Endothelial cell (in vitro differentiated cells): Measurements from ENCODE around the gene ITGA2. TPM values are rescaled to one million over a fixed set of nuclear protein-coding genes. Genes with fewer than 3 reads are reported as not detected.

Source experiments
- DNase-seq: peaks from one replicate; pipeline ENCODE4 v3.0.0; 2021; ENCODE audit warnings: low spot score
- H3K27ac Mint-ChIP-seq: one replicate; pipeline ENCODE4 v1.8.0; 2021; ENCODE audit warnings: mixed read lengths, inconsistent platforms; ENCODE audit not compliant: unreplicated experiment
- H3K27me3 Mint-ChIP-seq: one replicate; pipeline ENCODE4 v1.8.0; 2021; ENCODE audit warnings: mild to moderate bottlenecking, moderate library complexity, mixed read lengths, inconsistent platforms; ENCODE audit not compliant: unreplicated experiment
- H3K36me3 Mint-ChIP-seq: one replicate; pipeline ENCODE4 v1.8.0; 2021; ENCODE audit warnings: mild to moderate bottlenecking, low read depth, mixed read lengths, inconsistent platforms; ENCODE audit not compliant: unreplicated experiment
- H3K4me1 Mint-ChIP-seq: one replicate; pipeline ENCODE4 v1.8.0; 2021; ENCODE audit warnings: mild to moderate bottlenecking, mixed read lengths, inconsistent platforms; ENCODE audit not compliant: unreplicated experiment
- H3K4me3 Mint-ChIP-seq: one replicate; pipeline ENCODE4 v1.8.0; 2021; ENCODE audit warnings: mild to moderate bottlenecking, mixed read lengths, inconsistent platforms; ENCODE audit not compliant: unreplicated experiment
- H3K9me3 Mint-ChIP-seq: one replicate; pipeline ENCODE4 v1.8.0; 2021; ENCODE audit warnings: mixed read lengths, inconsistent platforms; ENCODE audit not compliant: unreplicated experiment
- CTCF ChIP-seq: fragments of 200-600 bp; sonication (generic); IDR thresholded peaks from one replicate; pipeline ENCODE4 v1.5.0; 2021; ENCODE audit warnings: antibody characterized with exemption; ENCODE audit not compliant: unreplicated experiment
- total RNA-seq: library from RNA; stranded (reverse); fragmentation: NEBNext Ultra II Directional; extraction: Animal tissue kit (Norgen Biotek cat#: 25700); gene quantifications from one replicate; pipeline ENCODE4 v1.2.1, GENCODE V29; 2021; ENCODE audit not compliant: unreplicated experiment

ITGA2 gene
- total RNA-seq, 1 donor from 2014 or later, result 15.1 TPM

- DNase-seq, result no peak
- Mint-ChIP-seq H3K9me3 (peaks cover 5% of the 10 kb centered on the region), H3K4me1 (no peaks in the 10 kb centered on the region), H3K27ac (no peak overlapping the region), H3K27me3 (peaks cover 4% of the 10 kb centered on the region), H3K36me3 (peaks cover 8% of the 10 kb centered on the region), H3K4me3 (no peak overlapping the region)
- no peak for TF ChIP-seq CTCF
Observed at GRCh38 chr5:52977264-52977897, 11.8 kb upstream of the ITGA2 start.

- Mint-ChIP-seq H3K4me3 (no peak overlapping the region), H3K27ac (no peak overlapping the region), H3K27me3 (no peaks in the 10 kb centered on the region), H3K36me3 (peaks cover 12% of the 10 kb centered on the region), H3K4me1 (peaks cover 16% of the 10 kb centered on the region), H3K9me3 (peaks cover 4% of the 10 kb centered on the region)
- no peak for DNase-seq
- no peak for TF ChIP-seq CTCF
Observed at GRCh38 chr5:52981507-52981906, 7.6 kb upstream of the ITGA2 start.

GRCh38 chr5:52983731-52984636, 5.2 kb upstream of the ITGA2 start:
- no peak for TF ChIP-seq CTCF
- H3K27ac Mint-ChIP-seq, result no peak overlapping the region
- peaks cover 33% of the 10 kb centered on the region for H3K4me1 Mint-ChIP-seq
- H3K27me3 Mint-ChIP-seq, result no peaks in the 10 kb centered on the region
- H3K4me3 Mint-ChIP-seq, result no peak overlapping the region
- no peaks in the 10 kb centered on the region for H3K9me3 Mint-ChIP-seq
- DNase-seq, result no peak
- peaks cover 6% of the 10 kb centered on the region for H3K36me3 Mint-ChIP-seq

GRCh38 chr5:52985306-52985705, 3.8 kb upstream of the ITGA2 start:
- Mint-ChIP-seq H3K27me3 (no peaks in the 10 kb centered on the region), H3K4me3 (no peak overlapping the region), H3K27ac (no peak overlapping the region), H3K4me1 (peaks cover 37% of the 10 kb centered on the region), H3K36me3 (peaks cover 6% of the 10 kb centered on the region), H3K9me3 (no peaks in the 10 kb centered on the region)
- no peak for DNase-seq
- no peak for TF ChIP-seq CTCF
